ENCODE measurements around the gene SCTR.
A peak's percentile ranks its signal among the peaks of the same experiment; 100 is the strongest.

SCTR gene

GRCh38 chr2:119522671-119523070 is 1.6 kb downstream of the SCTR start:
- DNase-seq: no peak

GRCh38 chr2:119521433-119522050 is 2.7 kb downstream of the SCTR start:
- no peak for DNase-seq

- DNase-seq: no peak
These were observed 3.4 kb downstream of the SCTR start for GRCh38 chr2:119520696-119521432.

GRCh38 chr2:119519057-119519408 is 5.2 kb downstream of the SCTR start:
- no peak for DNase-seq

GRCh38 chr2:119518401-119519056 is 5.8 kb downstream of the SCTR start:
- DNase-seq: no peak

GRCh38 chr2:119517433-119517832 is 6.8 kb downstream of the SCTR start:
- peak; percentile 24 for DNase-seq

GRCh38 chr2:119516121-119516520 is 8.2 kb downstream of the SCTR start:
- DNase-seq: no peak

- no peak for DNase-seq
These were observed 10.5 kb downstream of the SCTR start for GRCh38 chr2:119513832-119514231.

- no peak for DNase-seq
These were observed 11.3 kb downstream of the SCTR start for GRCh38 chr2:119512946-119513345.

- DNase-seq: no peak
These were observed 12.3 kb downstream of the SCTR start for GRCh38 chr2:119511989-119512388.

GRCh38 chr2:119508756-119509155 is 15.5 kb downstream of the SCTR start:
- DNase-seq: no peak

GRCh38 chr2:119496682-119497081 is 27.6 kb downstream of the SCTR start:
- no peak for DNase-seq

- DNase-seq: no peak
These were observed 28.3 kb downstream of the SCTR start for GRCh38 chr2:119495948-119496347.

- DNase-seq: no peak
These were observed 30.0 kb downstream of the SCTR start for GRCh38 chr2:119494163-119494790.

- no peak for DNase-seq
These were observed 32.3 kb downstream of the SCTR start for GRCh38 chr2:119491776-119492525.

- no peak for DNase-seq
These were observed 33.6 kb downstream of the SCTR start for GRCh38 chr2:119490653-119491195.

GRCh38 chr2:119490106-119490505 is 34.2 kb downstream of the SCTR start:
- no peak for DNase-seq

GRCh38 chr2:119489232-119489952 is 34.9 kb downstream of the SCTR start:
- DNase-seq: no peak

- no peak for DNase-seq
These were observed 35.8 kb downstream of the SCTR start for GRCh38 chr2:119488245-119489214.

GRCh38 chr2:119487434-119488244 is 36.6 kb downstream of the SCTR start:
- no peak for DNase-seq

Measured in activated naive CD4-positive, alpha-beta T cell treated with anti-CD3 and anti-CD28 coated beads, Interleukin-2, amount 50 U/mL, for 16 hours (primary cell).